Colonic mucosa (tissue), 4 donors: Measurements from ENCODE around the gene NCL. TPM values are rescaled to one million over a fixed set of nuclear protein-coding genes. Genes with fewer than 3 reads are reported as not detected.

Source experiments
- DNase-seq: peaks from one replicate; pipeline ENCODE4 v3.0.0-alpha.2; 2020
- H3K27ac ChIP-seq: fragments of 200-600 bp; one replicate; pipeline ENCODE4 v1.8.0; 2021
- H3K27me3 ChIP-seq: fragments of 200-600 bp; one replicate; pipeline ENCODE4 v1.8.0; 2021
- H3K36me3 ChIP-seq: fragments of 200-600 bp; one replicate; pipeline ENCODE4 v1.8.0; 2021
- H3K4me1 ChIP-seq: fragments of 200-600 bp; one replicate; pipeline ENCODE4 v1.8.0; 2021; ENCODE audit warnings: mild to moderate bottlenecking
- H3K4me3 ChIP-seq: fragments of 200-600 bp; one replicate; pipeline ENCODE4 v1.8.0; 2021
- H3K9ac ChIP-seq, 2 donors: one replicate each; pipeline ENCODE4 v1.7.0; 2013; ENCODE audit warnings: control low read depth in 2 of 2, low read depth in 2 of 2, low read length in 2 of 2
- H3K9me3 ChIP-seq: fragments of 200-600 bp; one replicate; pipeline ENCODE4 v1.8.0; 2021
- intact Hi-C: fragments of 100-400 bp; cut with DNase I; formaldehyde crosslinking; loops from one replicate; pipeline ENCODE4 v1.14.1; 2022
- total RNA-seq, 2 donors: library from RNA; stranded (reverse); fragmentation: NEBNext Ultra II Directional in 1 of 2; extraction: Animal tissue kit (Norgen Biotek cat#: 25700) in 1 of 2; gene quantifications; one replicate each; pipeline ENCODE4 v1.2.1, GENCODE V29; 2021
- TF ChIP-seq, protein P1 (sequence below): fragments of 200-600 bp; IDR thresholded peaks from one replicate; pipeline ENCODE4 v1.8.0; 2022; ENCODE audit warnings: antibody characterized with exemption, mild to moderate bottlenecking
- donor health status: healthy.
- donor health status: DM: no; HTN: no; CAD: no.
- donor health status: DM: no; HTN: no; CAD: no.

The NCL gene
- total RNA-seq, 2 donors from 2014 or later: 309 to 534 TPM

- peaks cover 63% of the 10 kb centered on the region for H3K36me3 ChIP-seq
- no peak overlapping the region for H3K27ac ChIP-seq
- no peaks in the 10 kb centered on the region for H3K27me3 ChIP-seq
- no peak overlapping the region for H3K4me3 ChIP-seq
- intact Hi-C loops: no loop called here
- no peaks in the 10 kb centered on the region for H3K4me1 ChIP-seq
- DNase-seq: no peak
- no peak overlapping the region for H3K9ac ChIP-seq
- no peaks in the 10 kb centered on the region for H3K9me3 ChIP-seq
- TF ChIP-seq, protein P1, sequence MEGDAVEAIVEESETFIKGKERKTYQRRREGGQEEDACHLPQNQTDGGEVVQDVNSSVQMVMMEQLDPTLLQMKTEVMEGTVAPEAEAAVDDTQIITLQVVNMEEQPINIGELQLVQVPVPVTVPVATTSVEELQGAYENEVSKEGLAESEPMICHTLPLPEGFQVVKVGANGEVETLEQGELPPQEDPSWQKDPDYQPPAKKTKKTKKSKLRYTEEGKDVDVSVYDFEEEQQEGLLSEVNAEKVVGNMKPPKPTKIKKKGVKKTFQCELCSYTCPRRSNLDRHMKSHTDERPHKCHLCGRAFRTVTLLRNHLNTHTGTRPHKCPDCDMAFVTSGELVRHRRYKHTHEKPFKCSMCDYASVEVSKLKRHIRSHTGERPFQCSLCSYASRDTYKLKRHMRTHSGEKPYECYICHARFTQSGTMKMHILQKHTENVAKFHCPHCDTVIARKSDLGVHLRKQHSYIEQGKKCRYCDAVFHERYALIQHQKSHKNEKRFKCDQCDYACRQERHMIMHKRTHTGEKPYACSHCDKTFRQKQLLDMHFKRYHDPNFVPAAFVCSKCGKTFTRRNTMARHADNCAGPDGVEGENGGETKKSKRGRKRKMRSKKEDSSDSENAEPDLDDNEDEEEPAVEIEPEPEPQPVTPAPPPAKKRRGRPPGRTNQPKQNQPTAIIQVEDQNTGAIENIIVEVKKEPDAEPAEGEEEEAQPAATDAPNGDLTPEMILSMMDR: no peak
Measured at GRCh38 chr2:231456295-231457004, 7.8 kb downstream of the NCL start.

- Histone ChIP-seq H3K9me3 (no peaks in the 10 kb centered on the region), H3K27me3 (no peaks in the 10 kb centered on the region), H3K4me1 (no peaks in the 10 kb centered on the region), H3K27ac (no peak overlapping the region), H3K4me3 (no peak overlapping the region), H3K9ac (no peak overlapping the region), H3K36me3 (peaks cover 57% of the 10 kb centered on the region)
- intact Hi-C loops: no loop called here
- no peak for DNase-seq
- TF ChIP-seq, protein P1: no peak
Measured at GRCh38 chr2:231455890-231456289, 8.4 kb downstream of the NCL start.

DNA sequence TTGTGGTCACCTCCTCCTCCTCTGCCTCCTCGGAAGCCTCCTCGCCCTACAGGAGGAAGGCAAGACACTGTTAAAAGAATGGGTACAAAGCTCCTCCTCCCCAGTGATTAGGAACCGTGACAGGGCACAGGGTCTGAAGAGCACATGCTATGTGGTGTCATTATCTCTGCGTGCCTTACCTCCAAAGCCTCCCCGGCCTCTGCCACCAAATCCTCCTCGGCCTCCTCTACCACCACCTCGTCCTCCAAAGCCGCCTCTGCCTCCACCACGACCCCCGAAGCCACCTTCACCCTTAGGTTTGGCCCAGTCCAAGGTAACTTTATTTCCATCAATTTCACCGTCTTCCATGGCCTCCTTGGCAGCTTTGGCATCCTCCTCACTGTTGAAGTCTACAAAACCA lies 9.1 kb downstream of the NCL start:
- no peak for DNase-seq
- H3K9ac ChIP-seq: no peak overlapping the region

GRCh38 chr2:231454361-231454791 lies 9.9 kb downstream of the NCL start:
- Histone ChIP-seq H3K4me3 (no peak overlapping the region), H3K36me3 (peaks cover 44% of the 10 kb centered on the region), H3K9ac (no peak overlapping the region), H3K27ac (no peak overlapping the region), H3K9me3 (no peaks in the 10 kb centered on the region), H3K4me1 (no peaks in the 10 kb centered on the region), H3K27me3 (no peaks in the 10 kb centered on the region)
- DNase-seq: no peak
- intact Hi-C loops: loop anchor here (5.0 kb wide), 2 partner anchors 227 to 347 kb away; no protein-coding TSS in a partner anchor
- TF ChIP-seq, protein P1: no peak

More for the DNA sequence above, 9.1 kb downstream of the NCL start:
- no peaks in the 10 kb centered on the region for H3K27me3 ChIP-seq
- H3K9me3 ChIP-seq: no peaks in the 10 kb centered on the region
- intact Hi-C loops: no loop called here
- no peak overlapping the region for H3K4me3 ChIP-seq
- TF ChIP-seq, protein P1: no peak
- no peak overlapping the region for H3K27ac ChIP-seq
- H3K36me3 ChIP-seq: peaks cover 53% of the 10 kb centered on the region
- H3K4me1 ChIP-seq: no peaks in the 10 kb centered on the region

- peaks cover 31% of the 10 kb centered on the region for H3K36me3 ChIP-seq
- intact Hi-C loops: loop anchor here (5.0 kb wide), 2 partner anchors 226 to 346 kb away; no protein-coding TSS in a partner anchor
- H3K27ac ChIP-seq: no peak overlapping the region
- no peaks in the 10 kb centered on the region for H3K27me3 ChIP-seq
- H3K4me3 ChIP-seq: no peak overlapping the region
- no peak overlapping the region for H3K9ac ChIP-seq
- no peak for DNase-seq
- no peaks in the 10 kb centered on the region for H3K4me1 ChIP-seq
- TF ChIP-seq, protein P1: no peak
- H3K9me3 ChIP-seq: no peaks in the 10 kb centered on the region
Measured at GRCh38 chr2:231452799-231453508, 11.3 kb downstream of the NCL start.
